GM19099 (cell line): ENCODE measurements around the gene RADX.

ENCODE experiments used
- POLR2A ChIP-seq: IDR thresholded peaks from 3 replicates; pipeline ENCODE4 v1.6.1; 2011; ENCODE audit warnings: low read depth; ENCODE audit not compliant: insufficient read length; ENCODE audit errors: extremely low read depth

RADX gene

GRCh38 chrX:106718709-106719108 lies 106.9 kb downstream of the RADX start:
- TF ChIP-seq POLR2A = no peak

GRCh38 chrX:106725931-106726330 lies 114.2 kb downstream of the RADX start:
- no peak for TF ChIP-seq POLR2A

- no peak for TF ChIP-seq POLR2A
Measured at GRCh38 chrX:106726485-106727437, 115.0 kb downstream of the RADX start, which contains the start of gene RNF128. RNF128 (plus strand) TSS chrX:106726701; CDS start chrX:106726914, 213 bp downstream.

- no peak for TF ChIP-seq POLR2A
Measured at GRCh38 chrX:106728337-106728736, 116.6 kb downstream of the RADX start.
